BJ (cell line): ENCODE results near the gene ASH1L. TPM values are rescaled to one million over a fixed set of nuclear protein-coding genes. Genes with fewer than 3 reads are reported as not detected.

Source experiments
- CTCF ChIA-PET: fragments of 350-600 bp; formaldehyde crosslinking; extraction: SDS; loops from one replicate; lab custom pipeline; 2021; ENCODE audit warnings: antibody characterized with exemption, inconsistent platforms; lab: Yijun Ruan, JAX
- POLR2A ChIA-PET: fragments of 300-600 bp; sonication (Branson Sonifier 250); formaldehyde crosslinking; extraction: SDS; loops from one replicate; lab custom pipeline; 2021; ENCODE audit warnings: antibody characterized with exemption; lab: Charles Lee
- DNase-seq: peaks from one replicate; pipeline ENCODE4 v3.0.0-alpha.2; 2011; ENCODE audit warnings: low read depth
- H3K27me3 ChIP-seq: 2 replicates; pipeline ENCODE4 v1.6.0; 2011; ENCODE audit warnings: low read length; ENCODE audit not compliant: control insufficient read depth, insufficient read depth
- H3K36me3 ChIP-seq: 2 replicates; pipeline ENCODE4 v1.5.1; 2011; ENCODE audit warnings: low read length; ENCODE audit not compliant: control insufficient read depth, insufficient read depth
- H3K4me3 ChIP-seq: 2 replicates; pipeline ENCODE4 v1.5.1; 2011; ENCODE audit warnings: low read depth, mild to moderate bottlenecking, control low read depth, low read length
- polyA plus RNA-seq: library from polyadenylated mRNA; depleted of rRNA; stranded (reverse); fragments of >200 nt; gene quantifications from 2 replicates; pipeline ENCODE4 v1.2.3, GENCODE V29; 2011
- TF ChIP-seq, protein P1 (sequence below): IDR thresholded peaks from 2 replicates; pipeline ENCODE4 v1.5.1; 2011; ENCODE audit warnings: low read depth, mild to moderate bottlenecking, control low read depth, inconsistent platforms, low read length, moderate library complexity; ENCODE audit not compliant: insufficient read depth

ASH1L gene
- polyA plus RNA-seq, 1 experiment: 20.9 TPM

GRCh38 chr1:155555915-155556314, 6.7 kb downstream of the ASH1L start:
- Histone ChIP-seq H3K36me3 (no peaks in the 10 kb centered on the region), H3K4me3 (no peak overlapping the region), H3K27me3 (no peaks in the 10 kb centered on the region)
- ChIA-PET POLR2A (no interaction called here), CTCF (no interaction called here)
- TF ChIP-seq, protein P1, sequence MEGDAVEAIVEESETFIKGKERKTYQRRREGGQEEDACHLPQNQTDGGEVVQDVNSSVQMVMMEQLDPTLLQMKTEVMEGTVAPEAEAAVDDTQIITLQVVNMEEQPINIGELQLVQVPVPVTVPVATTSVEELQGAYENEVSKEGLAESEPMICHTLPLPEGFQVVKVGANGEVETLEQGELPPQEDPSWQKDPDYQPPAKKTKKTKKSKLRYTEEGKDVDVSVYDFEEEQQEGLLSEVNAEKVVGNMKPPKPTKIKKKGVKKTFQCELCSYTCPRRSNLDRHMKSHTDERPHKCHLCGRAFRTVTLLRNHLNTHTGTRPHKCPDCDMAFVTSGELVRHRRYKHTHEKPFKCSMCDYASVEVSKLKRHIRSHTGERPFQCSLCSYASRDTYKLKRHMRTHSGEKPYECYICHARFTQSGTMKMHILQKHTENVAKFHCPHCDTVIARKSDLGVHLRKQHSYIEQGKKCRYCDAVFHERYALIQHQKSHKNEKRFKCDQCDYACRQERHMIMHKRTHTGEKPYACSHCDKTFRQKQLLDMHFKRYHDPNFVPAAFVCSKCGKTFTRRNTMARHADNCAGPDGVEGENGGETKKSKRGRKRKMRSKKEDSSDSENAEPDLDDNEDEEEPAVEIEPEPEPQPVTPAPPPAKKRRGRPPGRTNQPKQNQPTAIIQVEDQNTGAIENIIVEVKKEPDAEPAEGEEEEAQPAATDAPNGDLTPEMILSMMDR: no peak
- no peak for DNase-seq

- H3K36me3 ChIP-seq: no peaks in the 10 kb centered on the region
- H3K27me3 ChIP-seq: no peaks in the 10 kb centered on the region
- TF ChIP-seq, protein P1: no peak
- CTCF ChIA-PET: no interaction called here
- POLR2A ChIA-PET: no interaction called here
- DNase-seq: no peak
- no peak overlapping the region for H3K4me3 ChIP-seq
Measured at GRCh38 chr1:155553349-155553748, 9.3 kb downstream of the ASH1L start.

DNA sequence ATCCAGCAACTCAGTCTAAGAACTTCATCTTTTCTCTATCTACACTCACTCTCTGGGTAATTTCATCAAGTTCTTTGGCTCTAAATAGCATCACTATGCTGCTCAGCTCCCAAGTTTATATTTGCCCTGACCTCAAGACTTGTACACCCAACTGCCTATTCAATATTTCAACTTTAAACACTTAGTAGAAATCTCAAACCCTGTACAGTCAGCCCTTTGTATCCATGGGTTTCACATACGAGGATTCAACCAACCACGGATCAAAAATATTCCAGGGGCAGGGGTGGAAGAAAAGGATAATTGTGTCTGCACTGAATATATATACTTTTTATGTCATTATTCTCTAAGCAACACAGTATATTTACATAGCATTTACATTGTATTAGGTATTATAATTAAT, 13.9 kb downstream of the ASH1L start:
- no peak for DNase-seq
- H3K36me3 ChIP-seq: no peaks in the 10 kb centered on the region
- no peak overlapping the region for H3K4me3 ChIP-seq
- ChIA-PET CTCF (interaction anchor here (0.8 kb wide), 1 partner anchor 8 kb away, joined by 5 read pairs; no protein-coding TSS in a partner anchor), POLR2A (interaction anchor here (0.6 kb wide), 1 partner anchor 346 kb away, joined by 3 read pairs; no protein-coding TSS in a partner anchor)
- TF ChIP-seq, protein P1: no peak
- H3K27me3 ChIP-seq: no peaks in the 10 kb centered on the region

- DNase-seq: no peak
- no peaks in the 10 kb centered on the region for H3K36me3 ChIP-seq
- H3K27me3 ChIP-seq: no peaks in the 10 kb centered on the region
- POLR2A ChIA-PET: no interaction called here
- no peak overlapping the region for H3K4me3 ChIP-seq
- TF ChIP-seq, protein P1: no peak
- CTCF ChIA-PET: interaction anchor here (1.2 kb wide), 1 partner anchor 8 kb away, joined by 5 read pairs; no protein-coding TSS in a partner anchor
Measured at GRCh38 chr1:155540000-155540874, 22.4 kb downstream of the ASH1L start.

DNA sequence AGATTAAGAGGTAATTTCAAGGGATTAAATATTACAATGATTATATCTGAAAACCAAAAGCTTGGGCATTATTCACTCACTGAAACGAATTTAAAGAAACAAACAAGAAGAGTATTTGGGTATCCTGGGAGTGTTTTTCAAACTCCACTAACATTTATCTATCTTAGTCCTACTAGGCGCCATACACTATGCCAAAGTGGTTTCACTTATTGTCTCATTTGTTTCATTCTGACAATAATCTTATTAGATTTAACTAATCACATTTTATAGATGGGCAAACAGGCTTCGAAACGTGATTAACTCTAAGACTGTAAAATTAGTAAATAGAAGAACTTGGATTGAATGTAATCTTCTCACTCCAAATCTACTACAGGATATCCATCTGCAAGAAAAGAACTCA, 25.4 kb downstream of the ASH1L start:
- no peak for DNase-seq
- POLR2A ChIA-PET: no interaction called here
- Histone ChIP-seq H3K36me3 (no peaks in the 10 kb centered on the region), H3K27me3 (no peaks in the 10 kb centered on the region), H3K4me3 (no peak overlapping the region)
- CTCF ChIA-PET: no interaction called here
- TF ChIP-seq, protein P1: no peak
